IPS-18a (cell line): ENCODE data around the gene FAHD1.

Experiments
- H3K27ac ChIP-seq: one replicate; pipeline ENCODE4 v1.5.1; 2013; ENCODE audit warnings: low read length
- H3K27me3 ChIP-seq: one replicate; pipeline ENCODE4 v1.6.1; 2013; ENCODE audit warnings: mild to moderate bottlenecking, low read length; ENCODE audit not compliant: control insufficient read depth, insufficient read depth
- H3K36me3 ChIP-seq: one replicate; pipeline ENCODE4 v1.6.1; 2013; ENCODE audit warnings: low read depth, low read length; ENCODE audit not compliant: control insufficient read depth
- H3K4me1 ChIP-seq: one replicate; pipeline ENCODE4 v1.6.1; 2013; ENCODE audit warnings: low read depth, low read length; ENCODE audit not compliant: control insufficient read depth
- H3K4me3 ChIP-seq: one replicate; pipeline ENCODE4 v1.5.1; 2013; ENCODE audit warnings: low read length
- H3K9ac ChIP-seq: one replicate; pipeline ENCODE4 v1.6.1; 2013; ENCODE audit warnings: mild to moderate bottlenecking, low read length, moderate library complexity
- H3K9me3 ChIP-seq: one replicate; pipeline ENCODE4 v1.6.1; 2013; ENCODE audit warnings: low read depth, low read length; ENCODE audit not compliant: control insufficient read depth

The FAHD1 gene

GRCh38 chr16:1809281-1809801 is 17.7 kb upstream of the FAHD1 start:
- Histone ChIP-seq H3K4me1 (no peaks in the 10 kb centered on the region), H3K36me3 (no peaks in the 10 kb centered on the region), H3K9me3 (no peaks in the 10 kb centered on the region), H3K9ac (no peak overlapping the region), H3K27me3 (no peaks in the 10 kb centered on the region), H3K27ac (no peak overlapping the region), H3K4me3 (no peak overlapping the region)

GRCh38 chr16:1810106-1810505 is 16.9 kb upstream of the FAHD1 start:
- Histone ChIP-seq H3K27ac (no peak overlapping the region), H3K9me3 (no peaks in the 10 kb centered on the region), H3K36me3 (no peaks in the 10 kb centered on the region), H3K4me1 (no peaks in the 10 kb centered on the region), H3K27me3 (no peaks in the 10 kb centered on the region), H3K4me3 (no peak overlapping the region), H3K9ac (no peak overlapping the region)

GRCh38 chr16:1810536-1810935 is 16.5 kb upstream of the FAHD1 start:
- H3K9me3 ChIP-seq, result no peaks in the 10 kb centered on the region
- no peaks in the 10 kb centered on the region for H3K4me1 ChIP-seq
- H3K36me3 ChIP-seq, result no peaks in the 10 kb centered on the region
- no peak overlapping the region for H3K9ac ChIP-seq
- H3K27me3 ChIP-seq, result no peaks in the 10 kb centered on the region
- no peak overlapping the region for H3K27ac ChIP-seq
- no peak overlapping the region for H3K4me3 ChIP-seq

- no peaks in the 10 kb centered on the region for H3K9me3 ChIP-seq
- no peak overlapping the region for H3K27ac ChIP-seq
- no peak overlapping the region for H3K4me3 ChIP-seq
- H3K9ac ChIP-seq, result no peak overlapping the region
- H3K27me3 ChIP-seq, result no peaks in the 10 kb centered on the region
- H3K4me1 ChIP-seq, result no peaks in the 10 kb centered on the region
- H3K36me3 ChIP-seq, result no peaks in the 10 kb centered on the region
Observed at GRCh38 chr16:1812732-1813163, 14.3 kb upstream of the FAHD1 start.

- H3K9me3 ChIP-seq, result no peaks in the 10 kb centered on the region
- H3K27ac ChIP-seq, result no peak overlapping the region
- no peaks in the 10 kb centered on the region for H3K4me1 ChIP-seq
- no peak overlapping the region for H3K4me3 ChIP-seq
- no peak overlapping the region for H3K9ac ChIP-seq
- no peaks in the 10 kb centered on the region for H3K36me3 ChIP-seq
- no peaks in the 10 kb centered on the region for H3K27me3 ChIP-seq
Observed at GRCh38 chr16:1815461-1815860, 11.5 kb upstream of the FAHD1 start.

- Histone ChIP-seq H3K4me3 (no peak overlapping the region), H3K9ac (no peak overlapping the region), H3K9me3 (no peaks in the 10 kb centered on the region), H3K27me3 (no peaks in the 10 kb centered on the region), H3K27ac (no peak overlapping the region), H3K36me3 (no peaks in the 10 kb centered on the region), H3K4me1 (no peaks in the 10 kb centered on the region)
Observed at GRCh38 chr16:1816396-1817275, 10.4 kb upstream of the FAHD1 start.

GRCh38 chr16:1817276-1817589 is 9.8 kb upstream of the FAHD1 start:
- Histone ChIP-seq H3K4me3 (no peak overlapping the region), H3K9ac (no peak overlapping the region), H3K27ac (no peak overlapping the region), H3K9me3 (no peaks in the 10 kb centered on the region), H3K4me1 (no peaks in the 10 kb centered on the region), H3K27me3 (no peaks in the 10 kb centered on the region), H3K36me3 (no peaks in the 10 kb centered on the region)

- no peaks in the 10 kb centered on the region for H3K27me3 ChIP-seq
- no peaks in the 10 kb centered on the region for H3K4me1 ChIP-seq
- no peaks in the 10 kb centered on the region for H3K36me3 ChIP-seq
- H3K27ac ChIP-seq, result no peak overlapping the region
- no peak overlapping the region for H3K4me3 ChIP-seq
- no peaks in the 10 kb centered on the region for H3K9me3 ChIP-seq
- H3K9ac ChIP-seq, result no peak overlapping the region
Observed at GRCh38 chr16:1817716-1818115, 9.3 kb upstream of the FAHD1 start.

GRCh38 chr16:1818204-1818872 is 8.7 kb upstream of the FAHD1 start:
- no peaks in the 10 kb centered on the region for H3K36me3 ChIP-seq
- H3K4me1 ChIP-seq, result no peaks in the 10 kb centered on the region
- no peaks in the 10 kb centered on the region for H3K27me3 ChIP-seq
- H3K4me3 ChIP-seq, result no peak overlapping the region
- no peaks in the 10 kb centered on the region for H3K9me3 ChIP-seq
- no peak overlapping the region for H3K27ac ChIP-seq
- H3K9ac ChIP-seq, result no peak overlapping the region

- Histone ChIP-seq H3K36me3 (no peaks in the 10 kb centered on the region), H3K9ac (no peak overlapping the region)
Observed at GRCh38 chr16:1818873-1819525, 8.0 kb upstream of the FAHD1 start.

GRCh38 chr16:1819611-1820010 is 7.4 kb upstream of the FAHD1 start:
- Histone ChIP-seq H3K36me3 (no peaks in the 10 kb centered on the region), H3K4me3 (no peak overlapping the region), H3K9me3 (no peaks in the 10 kb centered on the region), H3K27me3 (no peaks in the 10 kb centered on the region), H3K9ac (no peak overlapping the region), H3K27ac (no peak overlapping the region), H3K4me1 (no peaks in the 10 kb centered on the region)

More at GRCh38 chr16:1818873-1819525, 8.0 kb upstream of the FAHD1 start:
- no peaks in the 10 kb centered on the region for H3K9me3 ChIP-seq
- no peak overlapping the region for H3K4me3 ChIP-seq
- no peaks in the 10 kb centered on the region for H3K27me3 ChIP-seq
- no peak overlapping the region for H3K27ac ChIP-seq
- no peaks in the 10 kb centered on the region for H3K4me1 ChIP-seq
